GM21390 (cell line): ENCODE data around the gene HLA-DMB.

Source experiments
- ATAC-seq: cut with Tn5 transposase; IDR thresholded peaks from one replicate; pipeline ENCODE4 v1.9.1; 2021; ENCODE audit not compliant: unreplicated experiment

The HLA-DMB gene

GRCh38 chr6:32971581-32972352, 30.9 kb upstream of the HLA-DMB start:
- peak; percentile 49 for ATAC-seq

DNA sequence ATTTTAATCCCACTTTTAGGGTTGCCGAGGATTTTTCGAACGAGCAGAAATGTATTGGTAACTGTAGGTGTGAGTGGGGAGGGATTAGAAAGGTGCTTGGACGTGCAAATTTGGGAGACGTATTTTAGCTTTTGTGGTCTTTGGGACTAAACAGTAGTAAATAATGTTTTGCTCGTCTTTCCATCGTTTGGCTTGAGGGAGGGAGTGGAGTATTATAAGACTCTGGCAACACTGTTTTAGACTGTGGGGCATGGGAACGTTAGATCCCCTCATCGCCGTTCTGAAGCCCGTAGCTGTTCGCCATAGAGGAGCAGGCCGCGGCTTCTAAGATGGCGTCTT, 30.4 kb upstream of the HLA-DMB start:
- no peak for ATAC-seq

DNA sequence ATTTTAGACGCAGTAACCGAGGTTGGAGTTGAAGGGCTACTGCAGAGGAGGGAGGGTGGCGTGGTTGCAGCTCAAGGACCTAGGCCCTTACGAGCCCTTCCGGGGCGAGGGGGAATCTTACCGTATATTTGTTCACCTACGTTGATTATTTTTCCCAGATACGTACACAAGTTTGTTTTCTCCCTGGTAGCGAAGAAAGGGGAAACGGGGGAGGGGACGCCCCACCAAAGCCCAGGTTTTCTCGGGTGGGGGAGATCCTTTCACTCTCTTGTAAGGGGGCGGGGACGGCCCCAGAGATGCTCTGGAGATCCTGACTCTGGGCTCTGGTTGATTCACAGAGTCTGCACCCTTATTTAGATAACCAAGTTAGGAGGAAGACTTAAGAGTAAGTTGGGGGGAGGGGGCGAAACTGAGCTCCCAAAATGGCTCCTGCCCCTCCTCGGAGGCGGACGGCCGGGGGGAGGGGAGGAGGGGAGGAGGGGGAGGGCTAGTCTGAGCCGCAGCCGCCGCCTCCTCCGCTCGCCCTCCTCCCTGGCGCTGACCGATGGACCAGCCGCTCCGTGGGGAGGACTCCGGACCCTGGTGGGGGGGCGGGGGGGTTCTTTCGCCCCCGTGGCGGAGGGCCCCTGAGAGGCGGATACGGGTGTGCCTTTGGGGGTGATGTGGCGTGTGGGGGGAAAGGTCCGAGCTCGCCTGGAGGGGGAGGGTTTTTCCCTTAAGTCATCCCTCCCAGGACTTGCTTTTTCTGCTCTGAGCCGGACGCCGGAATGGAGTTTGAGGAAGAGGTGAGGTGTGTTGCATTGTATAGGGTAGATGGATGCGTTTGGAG, 29.8 kb upstream of the HLA-DMB start:
- no peak for ATAC-seq

- ATAC-seq: no peak
Measured at GRCh38 chr6:32969685-32970412, 29.0 kb upstream of the HLA-DMB start.

GRCh38 chr6:32968867-32969684, 28.2 kb upstream of the HLA-DMB start:
- no peak for ATAC-seq

- peak; percentile 24 for ATAC-seq
Measured at GRCh38 chr6:32968093-32968866, 27.5 kb upstream of the HLA-DMB start, which contains the start of gene BRD2. TSS of gene BRD2 (plus strand) at chr6:32968594. CDS start at chr6:32972899, 4,305 bp downstream.

DNA sequence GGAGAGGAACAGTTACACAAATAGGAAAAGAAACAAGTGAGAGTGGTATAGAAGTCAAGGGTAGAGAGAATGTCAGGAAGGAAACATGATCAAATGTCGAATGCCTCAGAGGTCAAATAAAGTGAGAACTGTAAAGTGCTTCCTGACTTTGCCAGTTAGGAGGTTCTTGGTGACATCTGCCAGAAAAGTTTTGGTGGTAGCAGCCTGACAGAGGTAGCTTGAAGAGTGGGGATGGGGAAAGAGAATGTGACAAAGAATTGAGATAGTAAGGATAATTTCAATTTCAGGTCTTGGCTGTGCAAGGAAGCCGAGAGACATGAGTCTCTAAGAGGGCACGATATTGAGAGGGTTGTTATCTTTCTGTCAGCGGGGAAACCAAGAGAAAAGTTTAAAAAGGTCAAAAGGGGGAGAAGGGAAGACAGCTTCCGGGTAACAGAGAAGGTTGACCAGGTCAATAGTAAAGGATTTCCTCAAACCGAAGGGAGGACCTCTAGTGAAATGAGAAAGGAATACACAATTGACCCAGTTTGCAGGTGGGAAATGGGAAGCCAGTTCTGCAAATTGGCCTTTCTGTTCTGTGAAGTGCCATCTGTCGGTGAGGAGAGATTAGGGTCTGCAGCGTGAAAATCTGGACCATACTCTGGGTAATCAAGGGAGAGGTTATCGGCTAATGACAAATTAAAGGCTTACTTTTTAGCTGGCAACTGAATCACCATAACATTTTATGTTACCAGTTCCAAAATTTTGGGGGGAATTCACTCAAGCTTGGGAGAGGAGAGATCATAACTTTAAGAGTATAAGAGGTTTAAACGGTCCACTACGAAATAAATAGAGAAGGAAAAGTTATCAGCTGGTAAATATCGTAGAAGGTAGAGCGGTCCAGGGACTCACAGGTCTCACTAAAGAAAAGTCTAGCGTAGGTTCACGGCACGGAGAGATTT, 26.6 kb upstream of the HLA-DMB start:
- no peak for ATAC-seq

- no peak for ATAC-seq
Measured at GRCh38 chr6:32964776-32965175, 23.9 kb upstream of the HLA-DMB start.

DNA sequence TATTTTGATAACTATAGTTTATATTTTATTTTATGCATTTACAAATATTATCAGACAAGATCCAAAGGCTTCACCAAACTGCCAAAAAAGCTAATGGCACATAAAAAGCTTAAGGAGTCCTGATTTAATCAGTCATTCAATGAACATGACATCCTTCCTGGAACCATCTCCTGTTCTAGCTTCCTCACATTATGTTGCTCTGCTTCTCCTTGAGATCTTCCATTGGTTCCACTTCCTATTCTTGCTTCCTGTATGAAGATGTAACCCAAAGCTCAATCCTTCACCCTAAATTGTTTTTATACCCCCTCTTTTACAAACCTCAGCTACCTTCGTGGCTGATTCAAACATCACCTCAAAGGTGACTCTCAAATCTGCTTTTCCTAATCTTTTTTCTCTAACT, 23.0 kb upstream of the HLA-DMB start:
- ATAC-seq: no peak

DNA sequence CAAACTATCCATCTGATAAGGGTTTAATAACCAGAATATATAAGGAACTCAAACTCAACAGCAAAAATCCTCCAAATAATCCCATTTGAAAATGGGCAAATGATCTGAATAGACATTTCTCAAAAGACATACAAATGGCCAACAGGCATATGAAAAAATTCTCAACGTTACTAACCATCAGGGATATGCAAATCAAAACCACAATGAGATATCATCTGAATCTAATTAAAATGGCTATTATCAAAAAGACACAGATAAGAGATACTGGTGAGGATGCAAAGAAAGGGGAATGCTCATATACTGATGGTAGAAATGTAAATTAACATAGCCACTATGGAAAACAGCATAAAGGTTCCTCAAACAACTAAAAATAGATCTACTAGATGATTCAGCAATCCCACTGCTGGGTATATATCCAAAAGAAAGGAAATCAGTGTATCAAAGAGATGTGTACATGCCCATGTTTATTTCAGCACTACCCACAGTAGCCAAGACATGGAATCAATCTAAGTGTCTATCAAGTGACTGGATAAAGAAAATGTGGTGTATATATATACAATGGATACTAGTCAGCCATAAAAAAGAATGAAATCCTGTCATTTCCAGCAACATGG, 21.5 kb upstream of the HLA-DMB start:
- ATAC-seq: no peak

DNA sequence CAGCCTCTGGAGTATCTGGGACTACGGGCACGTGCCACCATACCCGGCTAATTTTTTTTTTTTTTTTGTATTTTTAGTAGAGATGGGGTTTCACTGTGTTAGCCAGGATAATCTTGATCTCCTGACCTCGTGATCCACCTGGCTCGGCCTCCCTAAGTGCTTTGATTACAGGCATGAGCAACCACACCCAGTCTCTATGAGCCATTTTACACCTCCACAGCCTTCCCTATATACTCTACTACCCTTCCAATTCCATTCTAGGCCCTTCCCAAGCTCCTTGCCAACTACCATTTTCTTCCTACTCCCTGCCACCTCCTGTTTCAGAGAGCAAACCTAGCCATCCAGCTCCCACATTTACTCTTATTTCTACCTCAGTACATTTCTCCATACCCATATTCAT, 19.7 kb upstream of the HLA-DMB start:
- no peak for ATAC-seq

- no peak for ATAC-seq
Measured at GRCh38 chr6:32956176-32956575, 15.3 kb upstream of the HLA-DMB start.

- no peak for ATAC-seq
Measured at GRCh38 chr6:32954986-32955802, 14.4 kb upstream of the HLA-DMB start.

DNA sequence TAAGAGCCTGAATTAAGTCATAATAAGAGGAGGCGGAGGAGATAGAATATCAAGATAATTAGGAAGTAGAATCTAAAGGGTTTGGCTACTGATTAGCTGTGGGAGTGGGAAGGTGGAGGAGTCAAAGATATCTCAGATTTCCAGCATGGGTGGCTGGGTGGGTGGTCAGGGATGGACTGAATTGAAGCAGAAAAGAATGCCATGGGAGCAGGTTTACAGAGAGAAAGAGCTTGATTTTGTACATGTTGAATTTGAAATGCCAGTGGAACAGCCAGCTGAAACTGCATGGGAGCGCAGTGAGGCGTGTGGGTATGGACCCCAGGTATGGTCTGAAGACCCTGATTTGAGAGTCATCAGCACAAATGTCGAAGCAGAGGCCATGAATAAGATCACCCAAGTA, 13.4 kb upstream of the HLA-DMB start:
- ATAC-seq: no peak

- ATAC-seq: no peak
Measured at GRCh38 chr6:32953775-32954174, 12.9 kb upstream of the HLA-DMB start.

DNA sequence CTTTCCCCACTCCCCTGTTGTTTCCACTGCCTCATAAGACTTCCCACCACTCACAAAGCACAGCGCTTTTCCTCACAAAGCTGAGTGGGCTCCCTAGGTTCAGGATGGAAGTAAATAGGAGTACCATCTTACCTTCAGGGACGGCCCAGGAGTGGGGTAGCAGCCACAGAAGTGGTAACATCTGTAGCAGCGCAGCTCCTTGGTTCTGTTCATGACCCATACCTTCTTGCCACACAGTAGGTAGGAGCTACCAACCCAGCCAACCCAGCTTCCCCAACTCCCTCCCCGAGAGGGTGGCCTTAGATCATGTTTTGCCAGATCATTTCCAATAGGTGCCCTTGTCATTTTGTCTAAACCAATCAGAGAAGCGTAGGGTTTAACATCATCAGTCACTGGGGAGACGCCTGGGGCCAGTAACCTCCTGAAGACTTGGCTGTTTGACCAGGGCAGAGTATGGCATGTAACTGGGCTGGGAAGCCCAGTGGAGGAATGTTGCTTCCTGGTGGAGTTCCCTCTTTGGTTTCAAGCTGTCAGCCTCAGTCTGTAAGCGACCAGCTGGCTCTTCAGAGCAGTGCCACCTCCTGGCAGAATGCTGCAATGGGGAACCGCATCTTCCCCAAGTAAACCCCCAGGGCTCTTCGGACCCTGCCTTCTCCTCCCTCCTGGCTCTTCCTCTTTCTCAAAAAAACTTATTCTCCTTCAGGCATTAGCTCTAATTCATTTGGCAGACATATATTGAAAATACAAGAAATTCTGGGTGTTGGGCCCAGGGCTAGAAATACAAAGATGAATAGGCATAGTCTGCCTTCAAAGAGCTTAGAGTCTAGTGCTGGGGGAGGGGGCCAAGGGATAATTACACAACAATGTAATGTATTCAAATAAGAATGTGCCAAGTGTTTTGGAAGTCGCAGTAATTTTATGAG, 12.2 kb upstream of the HLA-DMB start, which contains the start of gene HLA-DMA:
Gene HLA-DMA (minus strand): TSS at position 281 of the 923 bp plus-strand sequence. CDS start 61 bp downstream, at position 220.
- peak; percentile 88 for ATAC-seq
